ENCODE measurements around the gene HSD17B3. TPM values are rescaled to one million over a fixed set of nuclear protein-coding genes. Genes with fewer than 3 reads are reported as not detected.

Gene HSD17B3
- total RNA-seq, 1 donor from 2014 or later: not detected

DNA sequence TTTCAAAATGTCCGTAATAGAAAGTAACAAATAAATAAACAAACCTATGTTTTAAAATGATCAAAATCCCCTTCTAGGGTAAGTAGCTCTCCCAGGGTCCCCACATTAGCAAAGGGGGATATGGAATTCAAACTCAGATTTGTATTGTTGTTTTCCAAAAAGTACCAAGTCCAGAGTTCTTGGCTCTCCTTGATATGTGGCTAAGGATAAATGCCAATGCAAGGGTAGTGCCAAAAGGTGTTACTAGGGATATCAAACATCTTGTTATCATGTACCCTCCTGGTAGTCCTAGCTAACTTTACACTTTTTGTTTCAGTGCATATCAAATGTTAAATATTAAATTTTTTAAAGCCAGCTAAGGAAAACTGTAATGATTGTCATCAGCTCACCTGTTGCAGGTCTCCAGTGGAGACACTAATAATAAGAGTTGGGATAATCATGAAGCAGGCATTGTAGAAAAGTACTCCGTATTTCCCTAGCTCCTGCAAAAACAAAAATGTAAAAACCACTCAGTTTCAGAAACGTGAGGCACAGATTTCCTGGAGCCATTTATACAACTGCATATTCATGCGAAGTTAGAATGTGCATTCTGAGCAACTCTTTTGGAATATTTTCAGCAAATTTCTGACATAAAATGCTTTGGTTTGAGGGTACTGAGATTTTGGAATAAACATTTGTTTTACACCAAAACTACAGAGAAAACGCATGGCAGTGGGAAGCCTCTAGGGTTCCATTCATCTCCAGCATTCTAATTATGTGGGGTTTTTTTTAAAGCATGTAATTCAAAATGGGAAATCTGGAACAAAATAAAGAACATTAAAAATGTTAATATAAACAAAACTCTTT is 41.8 kb upstream of the HSD17B3 start:
- TF ChIP-seq, protein P1, sequence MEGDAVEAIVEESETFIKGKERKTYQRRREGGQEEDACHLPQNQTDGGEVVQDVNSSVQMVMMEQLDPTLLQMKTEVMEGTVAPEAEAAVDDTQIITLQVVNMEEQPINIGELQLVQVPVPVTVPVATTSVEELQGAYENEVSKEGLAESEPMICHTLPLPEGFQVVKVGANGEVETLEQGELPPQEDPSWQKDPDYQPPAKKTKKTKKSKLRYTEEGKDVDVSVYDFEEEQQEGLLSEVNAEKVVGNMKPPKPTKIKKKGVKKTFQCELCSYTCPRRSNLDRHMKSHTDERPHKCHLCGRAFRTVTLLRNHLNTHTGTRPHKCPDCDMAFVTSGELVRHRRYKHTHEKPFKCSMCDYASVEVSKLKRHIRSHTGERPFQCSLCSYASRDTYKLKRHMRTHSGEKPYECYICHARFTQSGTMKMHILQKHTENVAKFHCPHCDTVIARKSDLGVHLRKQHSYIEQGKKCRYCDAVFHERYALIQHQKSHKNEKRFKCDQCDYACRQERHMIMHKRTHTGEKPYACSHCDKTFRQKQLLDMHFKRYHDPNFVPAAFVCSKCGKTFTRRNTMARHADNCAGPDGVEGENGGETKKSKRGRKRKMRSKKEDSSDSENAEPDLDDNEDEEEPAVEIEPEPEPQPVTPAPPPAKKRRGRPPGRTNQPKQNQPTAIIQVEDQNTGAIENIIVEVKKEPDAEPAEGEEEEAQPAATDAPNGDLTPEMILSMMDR (IDR thresholded peaks at IDR 0.05; ENCODE audit: insufficient read depth, low read length, poor library complexity, severe bottlenecking): no peak
- H3K27me3 ChIP-seq (ENCODE audit: control insufficient read depth, insufficient read depth, low read length): no peaks in the 10 kb centered on the region
- DNase-seq (ENCODE audit: low read depth): no peak
- H3K4me3 ChIP-seq (ENCODE audit: low read depth, low read length): no peak overlapping the region
- no peaks in the 10 kb centered on the region for H3K36me3 ChIP-seq (ENCODE audit: control insufficient read depth, insufficient read depth, low read length)

GRCh38 chr9:96342571-96343245 is 40.7 kb upstream of the HSD17B3 start:
- no peaks in the 10 kb centered on the region for H3K27me3 ChIP-seq (ENCODE audit: control insufficient read depth, insufficient read depth, low read length)
- H3K36me3 ChIP-seq (ENCODE audit: control insufficient read depth, insufficient read depth, low read length): no peaks in the 10 kb centered on the region
- H3K4me3 ChIP-seq (ENCODE audit: low read depth, low read length): no peak overlapping the region
- DNase-seq (ENCODE audit: low read depth): no peak
- TF ChIP-seq, protein P1 (IDR thresholded peaks at IDR 0.05; ENCODE audit: insufficient read depth, low read length, poor library complexity, severe bottlenecking): no peak

DNA sequence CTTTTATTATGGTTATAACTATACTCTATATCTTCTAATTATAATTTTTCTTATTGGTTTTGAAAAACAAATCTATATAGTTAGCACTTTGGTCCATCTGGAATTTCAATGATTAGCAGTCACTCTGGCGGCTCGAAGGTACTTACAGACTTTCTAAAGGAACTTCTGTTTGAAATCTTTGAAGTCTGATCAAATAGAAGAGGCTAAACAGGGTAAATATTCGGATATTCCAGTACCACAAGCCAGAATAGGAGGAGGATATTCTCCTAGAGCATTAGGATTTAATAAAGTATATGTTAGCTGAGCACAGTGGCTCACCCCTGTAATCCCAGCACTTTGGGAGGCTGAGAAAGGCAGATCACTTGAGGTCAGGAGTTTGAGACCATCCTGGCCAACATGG is 38.7 kb upstream of the HSD17B3 start:
- H3K36me3 ChIP-seq (ENCODE audit: control insufficient read depth, insufficient read depth, low read length): no peaks in the 10 kb centered on the region
- DNase-seq (ENCODE audit: low read depth): no peak
- TF ChIP-seq, protein P1 (IDR thresholded peaks at IDR 0.05; ENCODE audit: insufficient read depth, low read length, poor library complexity, severe bottlenecking): no peak
- H3K4me3 ChIP-seq (ENCODE audit: low read depth, low read length): no peak overlapping the region
- H3K27me3 ChIP-seq (ENCODE audit: control insufficient read depth, insufficient read depth, low read length): no peaks in the 10 kb centered on the region

DNA sequence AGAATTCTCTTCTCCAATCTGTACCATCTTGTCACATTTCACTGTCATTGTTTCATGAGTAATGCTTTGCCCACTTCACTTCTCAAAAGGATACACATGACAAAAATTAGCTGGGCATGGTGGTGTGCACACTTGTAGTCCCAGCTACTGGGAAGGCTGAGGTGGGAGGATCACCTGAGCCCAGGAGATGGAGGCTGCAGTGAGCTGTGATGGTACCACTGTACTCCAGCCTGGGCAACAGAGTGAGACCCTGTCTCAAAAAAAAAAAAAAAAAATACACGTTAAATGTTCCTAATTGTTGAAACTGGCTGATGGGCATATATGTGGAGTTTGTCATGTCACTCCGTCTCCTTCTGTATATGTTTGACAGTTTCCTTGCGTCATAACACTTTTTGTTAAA is 36.3 kb upstream of the HSD17B3 start:
- Histone ChIP-seq H3K4me3 (ENCODE audit: low read depth, low read length) (no peak overlapping the region), H3K27me3 (ENCODE audit: control insufficient read depth, insufficient read depth, low read length) (no peaks in the 10 kb centered on the region), H3K36me3 (ENCODE audit: control insufficient read depth, insufficient read depth, low read length) (no peaks in the 10 kb centered on the region)
- no peak for DNase-seq (ENCODE audit: low read depth)
- TF ChIP-seq, protein P1 (IDR thresholded peaks at IDR 0.05; ENCODE audit: insufficient read depth, low read length, poor library complexity, severe bottlenecking): no peak

DNA sequence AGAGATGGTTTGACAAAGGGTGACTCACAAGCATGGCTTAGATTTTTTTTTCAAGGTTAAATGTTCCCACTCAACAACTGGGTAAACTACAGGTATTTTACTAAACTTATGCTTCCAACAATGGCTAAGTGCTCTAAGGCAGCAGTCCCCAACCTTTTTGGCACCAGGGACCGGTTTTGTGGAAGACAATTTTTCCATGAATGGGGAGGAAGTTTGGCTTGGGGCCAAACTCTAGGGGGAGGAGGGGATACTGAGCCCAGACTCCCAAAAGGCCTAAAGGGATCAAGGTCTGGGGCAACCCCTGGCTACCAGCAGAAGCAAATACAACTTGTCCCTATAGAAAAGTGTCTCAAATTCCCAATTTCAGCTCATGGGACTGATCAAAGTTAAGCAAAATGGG is 32.0 kb upstream of the HSD17B3 start:
- Histone ChIP-seq H3K4me3 (ENCODE audit: low read depth, low read length) (no peak overlapping the region), H3K36me3 (ENCODE audit: control insufficient read depth, insufficient read depth, low read length) (no peaks in the 10 kb centered on the region), H3K27me3 (ENCODE audit: control insufficient read depth, insufficient read depth, low read length) (no peaks in the 10 kb centered on the region)
- TF ChIP-seq, protein P1 (IDR thresholded peaks at IDR 0.05; ENCODE audit: insufficient read depth, low read length, poor library complexity, severe bottlenecking): no peak
- DNase-seq (ENCODE audit: low read depth): no peak
